ENCODE measurements around the gene DYSF.

GRCh38 chr2:71583876-71584275 is 130.5 kb downstream of the DYSF start:
- TF ChIP-seq, protein P1, sequence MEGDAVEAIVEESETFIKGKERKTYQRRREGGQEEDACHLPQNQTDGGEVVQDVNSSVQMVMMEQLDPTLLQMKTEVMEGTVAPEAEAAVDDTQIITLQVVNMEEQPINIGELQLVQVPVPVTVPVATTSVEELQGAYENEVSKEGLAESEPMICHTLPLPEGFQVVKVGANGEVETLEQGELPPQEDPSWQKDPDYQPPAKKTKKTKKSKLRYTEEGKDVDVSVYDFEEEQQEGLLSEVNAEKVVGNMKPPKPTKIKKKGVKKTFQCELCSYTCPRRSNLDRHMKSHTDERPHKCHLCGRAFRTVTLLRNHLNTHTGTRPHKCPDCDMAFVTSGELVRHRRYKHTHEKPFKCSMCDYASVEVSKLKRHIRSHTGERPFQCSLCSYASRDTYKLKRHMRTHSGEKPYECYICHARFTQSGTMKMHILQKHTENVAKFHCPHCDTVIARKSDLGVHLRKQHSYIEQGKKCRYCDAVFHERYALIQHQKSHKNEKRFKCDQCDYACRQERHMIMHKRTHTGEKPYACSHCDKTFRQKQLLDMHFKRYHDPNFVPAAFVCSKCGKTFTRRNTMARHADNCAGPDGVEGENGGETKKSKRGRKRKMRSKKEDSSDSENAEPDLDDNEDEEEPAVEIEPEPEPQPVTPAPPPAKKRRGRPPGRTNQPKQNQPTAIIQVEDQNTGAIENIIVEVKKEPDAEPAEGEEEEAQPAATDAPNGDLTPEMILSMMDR (optimal IDR thresholded peaks at IDR 0.05 in 1 of 3, IDR thresholded peaks at IDR 0.05 in 1 of 3, conservative IDR thresholded peaks at IDR 0.05 in 1 of 3; ENCODE audit: extremely low read depth in 1 of 3, insufficient read depth in 2 of 3, low read length in 3 of 3) = no peak
- no peak for TF ChIP-seq EZH2 (IDR thresholded peaks at IDR 0.05; ENCODE audit: low read length)

Measured in keratinocyte (primary cell).